ENCODE data around the gene ASB17.

ASB17 gene

DNA sequence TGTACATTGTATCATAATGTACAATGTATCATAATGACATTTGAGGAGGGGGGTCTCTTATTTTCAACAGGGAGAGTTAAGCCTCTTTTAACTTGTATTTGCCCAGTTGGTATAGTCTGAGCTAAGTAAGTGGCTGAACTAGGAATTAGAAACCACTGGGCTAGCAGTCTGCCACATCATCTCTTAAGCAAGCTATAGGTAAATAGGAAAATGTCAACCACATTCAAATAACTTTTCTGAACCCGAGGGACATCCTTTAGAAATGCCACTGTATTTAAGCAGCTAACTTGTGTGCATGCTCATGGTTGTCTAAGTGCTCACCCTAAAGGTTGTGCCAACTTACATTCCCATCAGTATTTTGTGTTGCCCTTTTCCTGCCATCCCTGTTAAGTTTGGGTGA is 35.5 kb upstream of the ASB17 start:
- TF ChIP-seq, protein P1, sequence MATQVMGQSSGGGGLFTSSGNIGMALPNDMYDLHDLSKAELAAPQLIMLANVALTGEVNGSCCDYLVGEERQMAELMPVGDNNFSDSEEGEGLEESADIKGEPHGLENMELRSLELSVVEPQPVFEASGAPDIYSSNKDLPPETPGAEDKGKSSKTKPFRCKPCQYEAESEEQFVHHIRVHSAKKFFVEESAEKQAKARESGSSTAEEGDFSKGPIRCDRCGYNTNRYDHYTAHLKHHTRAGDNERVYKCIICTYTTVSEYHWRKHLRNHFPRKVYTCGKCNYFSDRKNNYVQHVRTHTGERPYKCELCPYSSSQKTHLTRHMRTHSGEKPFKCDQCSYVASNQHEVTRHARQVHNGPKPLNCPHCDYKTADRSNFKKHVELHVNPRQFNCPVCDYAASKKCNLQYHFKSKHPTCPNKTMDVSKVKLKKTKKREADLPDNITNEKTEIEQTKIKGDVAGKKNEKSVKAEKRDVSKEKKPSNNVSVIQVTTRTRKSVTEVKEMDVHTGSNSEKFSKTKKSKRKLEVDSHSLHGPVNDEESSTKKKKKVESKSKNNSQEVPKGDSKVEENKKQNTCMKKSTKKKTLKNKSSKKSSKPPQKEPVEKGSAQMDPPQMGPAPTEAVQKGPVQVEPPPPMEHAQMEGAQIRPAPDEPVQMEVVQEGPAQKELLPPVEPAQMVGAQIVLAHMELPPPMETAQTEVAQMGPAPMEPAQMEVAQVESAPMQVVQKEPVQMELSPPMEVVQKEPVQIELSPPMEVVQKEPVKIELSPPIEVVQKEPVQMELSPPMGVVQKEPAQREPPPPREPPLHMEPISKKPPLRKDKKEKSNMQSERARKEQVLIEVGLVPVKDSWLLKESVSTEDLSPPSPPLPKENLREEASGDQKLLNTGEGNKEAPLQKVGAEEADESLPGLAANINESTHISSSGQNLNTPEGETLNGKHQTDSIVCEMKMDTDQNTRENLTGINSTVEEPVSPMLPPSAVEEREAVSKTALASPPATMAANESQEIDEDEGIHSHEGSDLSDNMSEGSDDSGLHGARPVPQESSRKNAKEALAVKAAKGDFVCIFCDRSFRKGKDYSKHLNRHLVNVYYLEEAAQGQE (IDR thresholded peaks at IDR 0.05; ENCODE audit: insufficient read depth in 1 of 2, low read depth in 2 of 2, low read length in 2 of 2), result no peak
- TF ChIP-seq POLR2AphosphoS5 (IDR thresholded peaks at IDR 0.05; ENCODE audit: low read depth, low read length) (no peak), TAF1 (IDR thresholded peaks at IDR 0.05; ENCODE audit: borderline replicate concordance, insufficient read depth, low read length) (no peak), FOXP2 (optimal IDR thresholded peaks at IDR 0.05; ENCODE audit: borderline replicate concordance, extremely low read depth, extremely low read length, insufficient read depth) (no peak), SIN3A (IDR thresholded peaks at IDR 0.05; ENCODE audit: borderline replicate concordance, insufficient read depth, low read length) (no peak)

- TF ChIP-seq SIN3A (IDR thresholded peaks at IDR 0.05; ENCODE audit: borderline replicate concordance, insufficient read depth, low read length), result no peak
- TF ChIP-seq TAF1 (IDR thresholded peaks at IDR 0.05; ENCODE audit: borderline replicate concordance, insufficient read depth, low read length), result no peak
- TF ChIP-seq, protein P1 (IDR thresholded peaks at IDR 0.05; ENCODE audit: insufficient read depth in 1 of 2, low read depth in 2 of 2, low read length in 2 of 2), result no peak
- no peak for TF ChIP-seq POLR2AphosphoS5 (IDR thresholded peaks at IDR 0.05; ENCODE audit: low read depth, low read length)
- TF ChIP-seq FOXP2 (optimal IDR thresholded peaks at IDR 0.05; ENCODE audit: borderline replicate concordance, extremely low read depth, extremely low read length, insufficient read depth), result no peak
Measured at GRCh38 chr1:75964760-75965408, 32.7 kb upstream of the ASB17 start.

- TF ChIP-seq TAF1 (IDR thresholded peaks at IDR 0.05; ENCODE audit: borderline replicate concordance, insufficient read depth, low read length) (no peak), SIN3A (IDR thresholded peaks at IDR 0.05; ENCODE audit: borderline replicate concordance, insufficient read depth, low read length) (no peak), FOXP2 (optimal IDR thresholded peaks at IDR 0.05; ENCODE audit: borderline replicate concordance, extremely low read depth, extremely low read length, insufficient read depth) (no peak), POLR2AphosphoS5 (IDR thresholded peaks at IDR 0.05; ENCODE audit: low read depth, low read length) (no peak)
- TF ChIP-seq, protein P1 (IDR thresholded peaks at IDR 0.05; ENCODE audit: insufficient read depth in 1 of 2, low read depth in 2 of 2, low read length in 2 of 2), result no peak
Measured at GRCh38 chr1:75954586-75954985, 22.4 kb upstream of the ASB17 start.

DNA sequence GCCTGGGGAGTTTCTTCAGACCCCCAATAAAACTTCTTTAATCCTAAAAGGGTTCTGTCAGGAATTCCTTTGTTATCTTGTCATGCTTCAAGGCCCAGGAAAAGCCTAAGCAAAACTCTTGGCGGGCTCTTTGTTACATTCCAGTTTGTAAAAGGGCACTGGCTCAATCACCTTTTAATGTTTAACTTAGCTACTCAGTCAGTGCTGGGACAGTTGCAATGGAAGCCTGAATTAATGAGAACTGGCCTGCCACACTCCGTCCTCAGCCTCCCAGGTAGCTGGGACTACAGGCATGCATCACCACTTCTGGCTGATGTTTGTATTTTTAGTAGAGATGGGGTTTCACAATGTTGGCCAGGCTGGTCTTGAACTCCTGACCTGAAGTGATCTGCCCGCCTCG is 21.3 kb upstream of the ASB17 start:
- no peak for TF ChIP-seq TAF1 (IDR thresholded peaks at IDR 0.05; ENCODE audit: borderline replicate concordance, insufficient read depth, low read length)
- no peak for TF ChIP-seq SIN3A (IDR thresholded peaks at IDR 0.05; ENCODE audit: borderline replicate concordance, insufficient read depth, low read length)
- no peak for TF ChIP-seq FOXP2 (optimal IDR thresholded peaks at IDR 0.05; ENCODE audit: borderline replicate concordance, extremely low read depth, extremely low read length, insufficient read depth)
- TF ChIP-seq, protein P1 (IDR thresholded peaks at IDR 0.05; ENCODE audit: insufficient read depth in 1 of 2, low read depth in 2 of 2, low read length in 2 of 2), result no peak
- no peak for TF ChIP-seq POLR2AphosphoS5 (IDR thresholded peaks at IDR 0.05; ENCODE audit: low read depth, low read length)

Measured in PFSK-1 (cell line).